Keratinocyte (primary cell): ENCODE measurements around the gene AQR. TPM values are rescaled to one million over a fixed set of nuclear protein-coding genes. Genes with fewer than 3 reads are reported as not detected.

Source experiments
- DNase-seq: peaks from one replicate; pipeline ENCODE4 v3.0.0-alpha.2; 2011; ENCODE audit warnings: low read depth, missing footprints, low spot score
- FAIRE-seq: peaks from 2 replicates; lab custom pipeline; 2011; peaks lifted over from hg19 to GRCh38; lab: Jason Lieb, UNC
- H2AFZ ChIP-seq: 2 replicates; pipeline ENCODE4 v1.6.0; 2012; ENCODE audit warnings: low read length, control low read depth, inconsistent platforms; ENCODE audit not compliant: control insufficient read depth
- H3K27ac ChIP-seq: 2 replicates; pipeline ENCODE4 v1.5.1; 2011; ENCODE audit warnings: low read length; ENCODE audit not compliant: control insufficient read depth, insufficient read depth
- H3K27me3 ChIP-seq: 3 replicates; pipeline ENCODE4 v1.6.0; 2011; ENCODE audit warnings: low read length; ENCODE audit not compliant: control insufficient read depth, insufficient read depth; ENCODE audit errors: extremely low read depth
- H3K36me3 ChIP-seq, 2 experiments: 2 replicates in 1 of 2; 3 replicates in 1 of 2; pipeline ENCODE4 v1.5.1; 2011; ENCODE audit warnings: low read length in 2 of 2, mild to moderate bottlenecking in 1 of 2; ENCODE audit not compliant: control insufficient read depth in 2 of 2, insufficient read depth in 2 of 2; ENCODE audit errors: extremely low read depth in 1 of 2
- H3K4me1 ChIP-seq: 3 replicates; pipeline ENCODE4 v1.5.1; 2011; ENCODE audit warnings: low read length; ENCODE audit not compliant: control insufficient read depth, insufficient read depth; ENCODE audit errors: extremely low read depth
- H3K4me2 ChIP-seq: 3 replicates; pipeline ENCODE4 v1.6.0; 2011; ENCODE audit warnings: low read depth, low read length; ENCODE audit not compliant: control insufficient read depth, insufficient read depth; ENCODE audit errors: extremely low read depth
- H3K4me3 ChIP-seq, 3 experiments: fragments of 200-600 bp in 1 of 3; sonication (generic) in 1 of 3; 2 replicates in 2 of 3; 3 replicates in 1 of 3; pipeline ENCODE4 v1.5.1; 2011 to 2016; ENCODE audit warnings: low read length in 3 of 3, mild to moderate bottlenecking in 3 of 3, control low read depth in 2 of 3, inconsistent platforms in 1 of 3, low read depth in 1 of 3, mixed read lengths in 1 of 3, mixed run types in 1 of 3, moderate library complexity in 1 of 3; ENCODE audit not compliant: control insufficient read depth in 2 of 3, insufficient read depth in 2 of 3; ENCODE audit errors: extremely low read depth in 1 of 3
- H3K79me2 ChIP-seq: 2 replicates; pipeline ENCODE4 v1.6.0; 2012; ENCODE audit warnings: low read length; ENCODE audit not compliant: control insufficient read depth, insufficient read depth
- H3K9ac ChIP-seq: 3 replicates; pipeline ENCODE4 v1.6.0; 2011; ENCODE audit warnings: low read length; ENCODE audit not compliant: control insufficient read depth, insufficient read depth; ENCODE audit errors: extremely low read depth
- H3K9me1 ChIP-seq: 3 replicates; pipeline ENCODE4 v1.6.0; 2011; ENCODE audit warnings: low read length; ENCODE audit not compliant: control insufficient read depth, insufficient read depth; ENCODE audit errors: extremely low read depth
- H3K9me3 ChIP-seq: 2 replicates; pipeline ENCODE4 v1.5.1; 2012; ENCODE audit warnings: low read depth, low read length; ENCODE audit not compliant: control insufficient read depth
- H4K20me1 ChIP-seq: 3 replicates; pipeline ENCODE4 v1.6.0; 2011; ENCODE audit warnings: low read length; ENCODE audit not compliant: control insufficient read depth, insufficient read depth; ENCODE audit errors: extremely low read depth
- EZH2 ChIP-seq: IDR thresholded peaks from one replicate; pipeline ENCODE4 v1.6.1; 2012; ENCODE audit warnings: inconsistent platforms, mild to moderate bottlenecking, low read length, moderate library complexity
- dilution Hi-C: fragments of 300-500 bp; cut with MboI; formaldehyde crosslinking; loops from one replicate; pipeline ENCODE4 v1.7.0; 2020; ENCODE audit warnings: low sequenced_read_pairs; ENCODE audit not compliant: extremely low pct_ligation_motif_present
- polyA plus RNA-seq, 5 experiments: library from polyadenylated mRNA; depleted of rRNA in 3 of 5; stranded (reverse) in 3 of 5; stranded (forward) in 1 of 5; unstranded in 1 of 5; fragments of >200 nt; gene quantifications; 1 replicate in 1 of 5; 2 replicates in 3 of 5; 3 replicates in 1 of 5; pipeline versions ENCODE4 v1.2.1 to v1.2.3, GENCODE V29; 2011 to 2012; ENCODE audit warnings: missing spikeins in 2 of 5, low read depth in 1 of 5, low replicate concordance in 1 of 5
- TF ChIP-seq, protein P1 (sequence below), 3 experiments: IDR thresholded peaks in 1 of 3; conservative IDR thresholded peaks in 1 of 3; optimal IDR thresholded peaks in 1 of 3; 2 replicates in 2 of 3; 3 replicates in 1 of 3; pipeline versions ENCODE3 to v1.5.1; 2011; ENCODE audit warnings: low read length in 3 of 3, mild to moderate bottlenecking in 3 of 3, moderate library complexity in 2 of 3, control low read depth in 1 of 3, inconsistent platforms in 1 of 3; ENCODE audit not compliant: insufficient read depth in 2 of 3; ENCODE audit errors: extremely low read depth in 1 of 3

AQR gene
- polyA plus RNA-seq, 1 donor (not counting 4 experiments of a cell fraction or from before 2014, with no cell fraction given), result 28.2 TPM

DNA sequence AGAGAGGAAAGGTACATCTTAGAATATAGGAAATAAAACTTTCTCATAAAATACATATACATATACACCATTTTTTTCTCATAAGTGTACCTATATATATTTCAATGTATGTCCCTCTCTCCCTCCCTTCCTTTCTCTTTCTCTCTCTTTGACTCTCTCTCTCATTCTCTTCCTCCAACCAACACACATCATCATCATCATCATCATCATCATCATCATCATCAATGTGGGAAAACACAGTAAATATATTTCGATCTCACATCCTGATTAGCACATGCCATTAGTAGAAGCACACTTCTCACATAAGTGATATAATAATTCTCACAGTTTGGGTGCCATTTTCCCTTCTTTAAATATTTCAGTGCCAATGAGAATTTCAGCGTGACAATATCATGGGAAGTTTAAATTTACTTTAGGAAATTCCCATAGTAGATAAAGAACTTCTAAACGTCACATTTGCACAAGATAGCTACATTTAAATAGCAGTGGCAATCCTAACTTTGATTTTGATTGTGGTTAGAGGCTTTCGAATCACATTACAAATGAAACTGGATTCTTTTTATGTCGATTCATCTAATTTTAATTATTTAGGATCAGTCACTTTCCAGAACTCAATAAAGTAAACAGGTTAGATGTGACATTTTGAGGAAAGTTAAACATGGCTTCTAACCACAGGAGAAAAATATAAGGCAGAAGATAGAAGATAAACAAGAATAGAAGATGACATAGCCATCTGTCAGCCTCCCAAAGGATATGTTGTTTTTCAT is 141.2 kb downstream of the AQR start:
- no peaks in the 10 kb centered on the region for H3K79me2 ChIP-seq
- H3K27ac ChIP-seq, result no peak overlapping the region
- no peaks in the 10 kb centered on the region for H3K9me1 ChIP-seq
- no peak overlapping the region for H3K9ac ChIP-seq
- no peak for FAIRE-seq
- H2AFZ ChIP-seq, result no peak overlapping the region
- H3K36me3 ChIP-seq, result no peaks in the 10 kb centered on the region
- H3K4me2 ChIP-seq, result no peak overlapping the region
- dilution Hi-C loops, result no loop called here
- H3K4me1 ChIP-seq, result no peaks in the 10 kb centered on the region
- DNase-seq, result no peak
- H3K9me3 ChIP-seq, result no peaks in the 10 kb centered on the region
- H3K27me3 ChIP-seq, result no peaks in the 10 kb centered on the region
- TF ChIP-seq, protein P1, sequence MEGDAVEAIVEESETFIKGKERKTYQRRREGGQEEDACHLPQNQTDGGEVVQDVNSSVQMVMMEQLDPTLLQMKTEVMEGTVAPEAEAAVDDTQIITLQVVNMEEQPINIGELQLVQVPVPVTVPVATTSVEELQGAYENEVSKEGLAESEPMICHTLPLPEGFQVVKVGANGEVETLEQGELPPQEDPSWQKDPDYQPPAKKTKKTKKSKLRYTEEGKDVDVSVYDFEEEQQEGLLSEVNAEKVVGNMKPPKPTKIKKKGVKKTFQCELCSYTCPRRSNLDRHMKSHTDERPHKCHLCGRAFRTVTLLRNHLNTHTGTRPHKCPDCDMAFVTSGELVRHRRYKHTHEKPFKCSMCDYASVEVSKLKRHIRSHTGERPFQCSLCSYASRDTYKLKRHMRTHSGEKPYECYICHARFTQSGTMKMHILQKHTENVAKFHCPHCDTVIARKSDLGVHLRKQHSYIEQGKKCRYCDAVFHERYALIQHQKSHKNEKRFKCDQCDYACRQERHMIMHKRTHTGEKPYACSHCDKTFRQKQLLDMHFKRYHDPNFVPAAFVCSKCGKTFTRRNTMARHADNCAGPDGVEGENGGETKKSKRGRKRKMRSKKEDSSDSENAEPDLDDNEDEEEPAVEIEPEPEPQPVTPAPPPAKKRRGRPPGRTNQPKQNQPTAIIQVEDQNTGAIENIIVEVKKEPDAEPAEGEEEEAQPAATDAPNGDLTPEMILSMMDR (optimal IDR thresholded peaks at IDR 0.05 in 1 of 3, IDR thresholded peaks at IDR 0.05 in 1 of 3, conservative IDR thresholded peaks at IDR 0.05 in 1 of 3; ENCODE audit: extremely low read depth in 1 of 3, insufficient read depth in 2 of 3, low read length in 3 of 3), result no peak
- TF ChIP-seq EZH2, result no peak
- H3K4me3 ChIP-seq, result no peak overlapping the region
- no peaks in the 10 kb centered on the region for H4K20me1 ChIP-seq

DNA sequence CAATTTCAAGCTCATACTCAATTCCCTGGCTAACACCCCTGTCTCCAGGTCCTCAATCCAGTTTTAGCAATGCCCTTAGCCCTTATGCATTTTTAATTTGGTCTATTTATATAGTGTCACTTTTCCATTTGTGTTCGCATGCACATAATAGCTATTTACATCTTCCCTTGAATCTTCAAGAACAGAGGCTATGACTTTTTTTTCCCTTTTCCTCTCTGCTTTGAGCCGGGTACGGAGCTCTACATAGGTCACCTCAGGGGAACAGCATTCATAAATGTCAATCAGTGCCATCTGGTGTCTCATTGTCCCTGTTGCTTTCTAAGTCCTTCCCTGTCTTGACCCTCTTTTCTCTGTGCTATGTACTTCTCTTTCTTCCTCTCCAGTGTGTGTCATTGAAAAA is 147.7 kb downstream of the AQR start:
- Histone ChIP-seq H3K4me1 (no peaks in the 10 kb centered on the region), H4K20me1 (no peaks in the 10 kb centered on the region), H3K27ac (no peak overlapping the region), H3K27me3 (no peaks in the 10 kb centered on the region), H3K4me2 (no peak overlapping the region), H3K9me3 (no peaks in the 10 kb centered on the region), H3K9me1 (no peaks in the 10 kb centered on the region), H3K9ac (no peak overlapping the region), H2AFZ (no peak overlapping the region), H3K4me3 (no peak overlapping the region), H3K36me3 (no peaks in the 10 kb centered on the region), H3K79me2 (no peaks in the 10 kb centered on the region)
- TF ChIP-seq, protein P1 (optimal IDR thresholded peaks at IDR 0.05 in 1 of 3, IDR thresholded peaks at IDR 0.05 in 1 of 3, conservative IDR thresholded peaks at IDR 0.05 in 1 of 3; ENCODE audit: extremely low read depth in 1 of 3, insufficient read depth in 2 of 3, low read length in 3 of 3), result no peak
- TF ChIP-seq EZH2, result no peak
- dilution Hi-C loops, result no loop called here
- FAIRE-seq, result no peak
- DNase-seq, result no peak
